OCI-LY3 (cell line): ENCODE results near the gene TOM1.
A peak's percentile ranks its signal among the peaks of the same experiment; 100 is the strongest.

Experiments used
- H2AFZ ChIP-seq: fragments of 200-600, 300-600 bp; shearing (Covaris generic); 2 replicates; pipeline ENCODE4 v1.6.0; 2014; ENCODE audit warnings: antibody characterized with exemption, low read depth, low read length
- H3K27ac ChIP-seq: fragments of 200-600, 300-600 bp; sonication (generic); 2 replicates; pipeline ENCODE4 v1.5.1; 2014; ENCODE audit warnings: mild to moderate bottlenecking, low read length, moderate library complexity, mixed read lengths
- H3K27me3 ChIP-seq: fragments of 200-600, 300-600 bp; sonication (generic); 2 replicates; pipeline ENCODE4 v1.6.1; 2014; ENCODE audit warnings: low read depth, low read length, mixed read lengths
- H3K36me3 ChIP-seq: fragments of 200-600, 300-600 bp; sonication (generic); replicated peaks from 2 replicates; pipeline ENCODE3; 2014; ENCODE audit warnings: low read depth, low read length, mixed read lengths
- H3K4me1 ChIP-seq: fragments of 300-600, 200-600 bp; sonication (generic); 2 replicates; pipeline ENCODE4 v1.6.1; 2014; ENCODE audit warnings: low read length, mixed read lengths
- H3K4me2 ChIP-seq: fragments of 200-600, 300-600 bp; sonication (generic); 2 replicates; pipeline ENCODE4 v1.6.1; 2014; ENCODE audit warnings: low read length, mixed read lengths
- H3K4me3 ChIP-seq: fragments of 300-600, 200-600 bp; sonication (generic); 2 replicates; pipeline ENCODE4 v1.5.1; 2014; ENCODE audit warnings: antibody characterized with exemption, mild to moderate bottlenecking, low read length, moderate library complexity
- H3K79me2 ChIP-seq: fragments of 300-600, 200-600 bp; shearing (Covaris generic); 2 replicates; pipeline ENCODE4 v1.6.1; 2014; ENCODE audit warnings: mild to moderate bottlenecking, low read length, mixed read lengths
- H3K9ac ChIP-seq: fragments of 300-600, 200-600 bp; shearing (Covaris generic); 2 replicates; pipeline ENCODE4 v1.6.0; 2014; ENCODE audit warnings: mild to moderate bottlenecking, low read length, moderate library complexity
- H3K9me3 ChIP-seq: fragments of 200-600, 300-600 bp; shearing (Covaris generic); 2 replicates; pipeline ENCODE4 v1.6.1; 2014; ENCODE audit warnings: low read length, mixed read lengths; ENCODE audit not compliant: insufficient read depth
- H4K20me1 ChIP-seq: fragments of 200-600, 300-600 bp; sonication (generic); 2 replicates; pipeline ENCODE4 v1.6.1; 2016; ENCODE audit warnings: low read length, mixed read lengths; ENCODE audit not compliant: insufficient read depth
- EZH2phosphoT487 ChIP-seq: fragments of 200-600 bp; shearing (Covaris generic); IDR thresholded peaks from 2 replicates; pipeline ENCODE4 v1.6.1; 2018; ENCODE audit warnings: antibody characterized with exemption, mixed run types, low read depth
- TF ChIP-seq, protein P1 (sequence below): fragments of 200-600, 300-600 bp; sonication (generic); IDR thresholded peaks from 2 replicates; pipeline ENCODE4 v1.5.1; 2014; ENCODE audit warnings: antibody characterized with exemption, low read length, low read depth

The TOM1 gene

DNA sequence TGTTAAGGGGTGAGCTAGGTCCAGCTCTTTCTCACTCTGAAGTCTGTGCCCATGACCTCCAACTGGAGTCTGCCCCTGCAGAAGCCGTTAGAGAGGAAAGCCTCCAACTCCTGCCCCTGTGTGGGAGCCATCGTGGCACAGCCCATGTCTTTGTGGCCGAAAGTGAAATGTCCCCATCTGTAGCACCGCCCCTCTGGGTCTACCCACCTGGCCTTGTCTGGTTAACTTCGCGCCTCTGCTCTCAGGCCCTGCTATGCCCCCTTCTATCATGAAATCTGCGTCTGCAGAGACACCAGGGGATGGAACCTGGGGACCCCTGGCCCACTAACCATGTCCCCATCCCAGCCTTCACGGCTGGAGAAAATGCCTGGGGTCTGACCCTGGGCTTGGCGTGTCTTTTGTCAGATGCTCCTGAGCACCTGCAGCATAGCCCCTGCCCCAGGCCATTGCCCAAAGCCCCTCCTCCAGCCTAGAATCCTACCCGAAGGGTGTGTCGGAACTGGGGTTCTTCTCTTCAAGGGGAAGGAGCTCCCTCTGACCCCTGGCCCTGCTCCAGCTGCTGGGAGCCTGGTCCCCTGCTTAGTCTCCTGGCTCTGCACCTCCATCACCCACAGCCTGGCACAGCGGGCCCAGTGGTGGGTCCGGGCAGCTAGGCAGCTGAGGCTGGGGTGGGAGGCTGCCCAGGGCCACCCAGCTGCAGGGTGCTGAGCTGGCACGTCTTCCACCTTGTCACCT is 45.4 kb downstream of the TOM1 start:
- Histone ChIP-seq H3K36me3 (peaks cover 20% of the 10 kb centered on the region), H3K4me2 (peak overlapping the region; percentile 46), H2AFZ (no peak overlapping the region), H3K9me3 (no peaks in the 10 kb centered on the region), H3K9ac (0 out of 2 replicates have a peak overlapping the region, but pooled peaks have one; percentile 14), H3K27me3 (no peaks in the 10 kb centered on the region), H3K4me1 (peaks cover 39% of the 10 kb centered on the region), H3K27ac (no peak overlapping the region), H3K4me3 (no peak overlapping the region), H3K79me2 (no peaks in the 10 kb centered on the region), H4K20me1 (no peaks in the 10 kb centered on the region)
- TF ChIP-seq EZH2phosphoT487, result no peak
- TF ChIP-seq, protein P1, sequence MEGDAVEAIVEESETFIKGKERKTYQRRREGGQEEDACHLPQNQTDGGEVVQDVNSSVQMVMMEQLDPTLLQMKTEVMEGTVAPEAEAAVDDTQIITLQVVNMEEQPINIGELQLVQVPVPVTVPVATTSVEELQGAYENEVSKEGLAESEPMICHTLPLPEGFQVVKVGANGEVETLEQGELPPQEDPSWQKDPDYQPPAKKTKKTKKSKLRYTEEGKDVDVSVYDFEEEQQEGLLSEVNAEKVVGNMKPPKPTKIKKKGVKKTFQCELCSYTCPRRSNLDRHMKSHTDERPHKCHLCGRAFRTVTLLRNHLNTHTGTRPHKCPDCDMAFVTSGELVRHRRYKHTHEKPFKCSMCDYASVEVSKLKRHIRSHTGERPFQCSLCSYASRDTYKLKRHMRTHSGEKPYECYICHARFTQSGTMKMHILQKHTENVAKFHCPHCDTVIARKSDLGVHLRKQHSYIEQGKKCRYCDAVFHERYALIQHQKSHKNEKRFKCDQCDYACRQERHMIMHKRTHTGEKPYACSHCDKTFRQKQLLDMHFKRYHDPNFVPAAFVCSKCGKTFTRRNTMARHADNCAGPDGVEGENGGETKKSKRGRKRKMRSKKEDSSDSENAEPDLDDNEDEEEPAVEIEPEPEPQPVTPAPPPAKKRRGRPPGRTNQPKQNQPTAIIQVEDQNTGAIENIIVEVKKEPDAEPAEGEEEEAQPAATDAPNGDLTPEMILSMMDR, result no peak

DNA sequence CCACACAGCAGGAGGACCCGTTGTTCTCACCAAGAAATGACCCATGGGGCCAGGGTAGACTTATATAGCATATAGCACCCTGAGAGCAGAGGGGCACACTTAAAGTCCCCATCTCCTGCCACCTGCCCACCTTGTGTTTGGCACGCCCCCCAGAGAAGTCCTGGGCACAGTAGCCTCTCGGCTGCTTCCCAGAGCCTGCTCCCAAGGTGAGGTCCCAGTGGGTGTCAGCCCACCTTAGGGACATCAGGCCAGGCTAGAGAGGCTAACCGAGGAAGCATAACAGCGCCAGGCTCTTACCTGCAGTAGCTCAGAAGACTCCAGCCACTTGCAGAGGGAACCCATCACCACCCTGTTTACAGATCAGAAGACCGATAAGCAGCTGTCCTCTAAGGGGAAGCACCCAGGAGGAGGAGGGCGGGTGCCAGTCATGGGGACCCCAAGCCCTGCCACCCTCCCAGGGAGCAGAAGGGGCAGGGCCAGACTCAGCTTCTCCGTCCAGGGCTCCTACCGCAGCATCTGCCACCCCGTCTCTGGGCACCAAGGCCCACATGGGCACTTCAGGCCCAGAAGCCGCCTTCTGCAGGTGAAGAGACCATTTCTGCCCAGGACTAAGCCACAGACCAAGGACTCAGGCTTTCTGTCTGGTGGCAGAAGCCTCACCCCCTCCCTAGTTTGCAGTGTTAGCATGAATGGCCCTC is 46.3 kb downstream of the TOM1 start:
- Histone ChIP-seq H3K27me3 (no peaks in the 10 kb centered on the region), H3K79me2 (no peaks in the 10 kb centered on the region; the same call in 1 of the 2 replicates), H3K9me3 (no peaks in the 10 kb centered on the region), H3K9ac (no peak overlapping the region), H3K4me2 (peak overlapping the region; percentile 13), H3K4me3 (no peak overlapping the region), H3K36me3 (peaks cover 17% of the 10 kb centered on the region), H3K4me1 (peaks cover 45% of the 10 kb centered on the region), H3K27ac (no peak overlapping the region), H4K20me1 (no peaks in the 10 kb centered on the region), H2AFZ (no peak overlapping the region)
- no peak for TF ChIP-seq EZH2phosphoT487

DNA sequence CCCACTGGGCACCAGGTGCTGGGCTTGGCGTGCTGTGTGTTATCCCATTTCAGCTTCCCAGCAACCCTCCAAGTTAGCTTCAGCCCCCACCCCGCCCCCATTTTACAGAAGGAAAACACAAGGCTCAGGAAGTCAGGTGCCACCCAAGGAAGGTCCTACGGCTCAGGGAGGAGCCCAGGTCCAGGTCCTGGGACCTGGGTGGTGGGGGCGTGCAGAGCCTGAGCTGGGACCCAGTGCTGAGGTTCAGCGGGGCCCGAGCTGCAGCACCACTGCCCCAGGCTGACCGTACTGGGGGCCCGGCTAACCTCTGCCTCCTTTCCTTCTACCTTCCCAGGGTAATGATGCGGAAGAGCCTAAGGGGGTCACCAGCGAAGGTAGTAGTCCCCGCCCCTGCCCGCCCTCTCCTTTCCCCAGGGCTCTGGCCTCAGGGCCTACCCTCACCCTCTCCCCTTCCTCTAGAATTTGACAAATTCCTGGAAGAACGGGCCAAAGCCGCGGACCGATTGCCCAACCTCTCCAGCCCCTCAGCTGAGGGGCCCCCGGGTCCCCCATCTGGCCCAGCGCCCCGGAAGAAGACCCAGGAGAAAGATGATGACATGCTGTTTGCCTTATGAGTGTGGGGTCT is 47.0 kb downstream of the TOM1 start:
- Histone ChIP-seq H2AFZ (no peak overlapping the region), H3K4me1 (peaks cover 53% of the 10 kb centered on the region), H3K27ac (no peak overlapping the region), H3K27me3 (no peaks in the 10 kb centered on the region), H3K36me3 (peaks cover 15% of the 10 kb centered on the region), H3K4me3 (no peak overlapping the region), H4K20me1 (no peaks in the 10 kb centered on the region), H3K9me3 (no peaks in the 10 kb centered on the region), H3K9ac (no peak overlapping the region), H3K4me2 (no peak overlapping the region), H3K79me2 (no peaks in the 10 kb centered on the region; the same call in 1 of the 2 replicates)
- TF ChIP-seq, protein P1, result no peak
- no peak for TF ChIP-seq EZH2phosphoT487

DNA sequence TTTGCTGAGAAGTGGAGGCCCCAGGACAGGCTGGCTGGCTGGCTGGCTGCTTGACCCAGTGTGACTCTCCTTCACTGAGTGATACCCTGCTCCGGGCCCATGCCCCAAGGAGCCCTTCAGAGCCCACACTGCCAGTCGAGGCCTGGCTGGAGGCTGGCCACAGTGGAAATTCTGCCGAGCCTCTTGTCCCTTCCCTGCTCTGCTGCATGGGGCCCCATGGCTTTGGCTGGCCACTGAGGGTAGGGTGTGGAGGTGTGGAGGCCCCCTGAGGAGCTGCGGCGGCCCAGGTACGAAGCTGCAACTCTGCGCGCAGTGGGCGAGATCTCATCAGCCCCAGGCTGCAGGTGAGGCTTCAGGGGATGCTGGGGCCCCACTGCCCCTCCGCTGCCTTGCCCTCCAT is 47.8 kb downstream of the TOM1 start:
- Histone ChIP-seq H3K9me3 (no peaks in the 10 kb centered on the region), H3K4me2 (no peak overlapping the region), H2AFZ (no peak overlapping the region), H4K20me1 (no peaks in the 10 kb centered on the region), H3K4me1 (peaks cover 60% of the 10 kb centered on the region), H3K27me3 (no peaks in the 10 kb centered on the region), H3K4me3 (no peak overlapping the region), H3K9ac (no peak overlapping the region), H3K27ac (no peak overlapping the region), H3K79me2 (no peaks in the 10 kb centered on the region; the same call in 1 of the 2 replicates), H3K36me3 (peaks cover 15% of the 10 kb centered on the region)
- TF ChIP-seq, protein P1, result no peak
- no peak for TF ChIP-seq EZH2phosphoT487
